Measurements from ENCODE around the gene LAMB1.
A peak's percentile ranks its signal among the peaks of the same experiment; 100 is the strongest.
"Not testable (repeated sequence)": the region's sequence is repeated elsewhere in the genome, so short reads cannot be mapped to it uniquely, and the experiment has no call there.

LAMB1 gene

DNA sequence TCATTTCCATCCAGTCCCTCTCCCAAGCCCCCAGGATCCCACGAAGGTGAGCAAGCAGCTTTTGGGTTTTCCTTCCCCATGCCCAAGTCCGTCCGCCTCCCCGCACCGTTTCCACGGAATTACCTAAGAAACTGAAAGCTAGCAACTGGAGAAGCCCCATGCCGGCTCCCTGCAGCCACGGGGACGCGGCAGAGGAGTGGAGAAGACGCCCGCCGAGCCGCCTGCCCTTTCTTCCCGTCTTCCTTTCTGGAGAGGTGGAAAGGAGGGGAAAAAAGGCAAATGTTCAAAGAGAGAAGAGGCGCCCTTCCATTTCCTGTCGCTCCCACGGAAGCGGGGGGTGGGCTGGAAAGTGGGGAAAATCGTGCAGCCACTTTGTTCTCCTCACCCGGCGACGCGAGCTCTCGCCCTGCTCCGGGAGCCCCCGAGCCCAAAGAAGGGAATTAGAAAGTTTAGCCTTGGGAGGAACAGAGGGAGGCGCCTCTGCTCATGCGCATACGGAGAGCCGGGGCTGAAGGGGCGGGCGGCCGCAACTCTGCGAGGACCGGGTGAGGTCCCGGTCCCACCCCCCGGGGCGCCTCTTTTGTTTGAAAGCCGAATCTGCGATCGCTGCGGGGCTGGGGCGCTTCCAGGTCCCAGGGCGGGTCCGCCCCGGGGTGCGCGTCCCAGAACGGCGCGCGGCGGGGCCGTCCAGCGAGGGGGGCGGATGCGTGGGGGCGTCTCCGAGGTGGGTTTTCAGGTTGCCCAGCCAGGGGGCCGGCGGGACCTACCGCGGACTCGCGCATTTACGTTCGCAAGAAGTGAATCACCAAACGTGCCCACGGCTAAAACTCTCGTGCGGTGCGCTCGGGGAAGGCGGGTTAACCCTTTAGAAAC lies at the start of gene LAMB1:
Gene LAMB1, minus strand, starts transcription at position 436 of the 873 bp plus-strand sequence. Its CDS starts 276 bp downstream, at position 160.
- Mint-ChIP-seq H3K4me1 (ENCODE audit: low read depth) (peaks cover 22% of the 10 kb centered on the region), H3K27me3 (peaks cover 35% of the 10 kb centered on the region), H3K4me3 (peak within 1 kb of the TSS; percentile 79), H3K27ac (no peak within 1 kb of the TSS), H3K9me3 (ENCODE audit: low read depth) (no peaks in the 10 kb centered on the region), H3K36me3 (no peaks in the 10 kb centered on the region)

DNA sequence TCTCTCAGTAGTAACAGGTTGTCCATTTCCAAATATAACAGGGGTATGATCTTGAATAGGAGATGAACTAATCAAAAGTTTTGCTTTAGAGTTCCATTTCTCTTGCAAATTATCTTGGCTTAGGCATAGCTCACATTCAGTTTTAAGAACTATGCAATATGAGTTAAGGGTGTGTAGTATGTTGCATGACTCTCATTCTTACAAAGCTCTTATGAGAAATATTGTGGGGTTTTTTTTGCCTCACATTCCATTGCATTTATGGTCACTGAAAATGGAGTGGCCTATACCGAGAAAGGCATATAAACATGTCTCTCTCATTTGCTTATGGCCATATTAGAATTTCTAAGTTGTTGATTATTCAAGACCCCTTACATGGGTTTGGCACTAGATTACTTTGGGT lies 48.5 kb upstream of the LAMB1 start:
- no peak overlapping the region for H3K4me3 Mint-ChIP-seq
- no peaks in the 10 kb centered on the region for H3K36me3 Mint-ChIP-seq
- no peak overlapping the region for H3K27ac Mint-ChIP-seq
- peaks cover 8% of the 10 kb centered on the region for H3K4me1 Mint-ChIP-seq (ENCODE audit: low read depth)
- H3K9me3 Mint-ChIP-seq (ENCODE audit: low read depth): no peaks in the 10 kb centered on the region
- H3K27me3 Mint-ChIP-seq: no peaks in the 10 kb centered on the region

DNA sequence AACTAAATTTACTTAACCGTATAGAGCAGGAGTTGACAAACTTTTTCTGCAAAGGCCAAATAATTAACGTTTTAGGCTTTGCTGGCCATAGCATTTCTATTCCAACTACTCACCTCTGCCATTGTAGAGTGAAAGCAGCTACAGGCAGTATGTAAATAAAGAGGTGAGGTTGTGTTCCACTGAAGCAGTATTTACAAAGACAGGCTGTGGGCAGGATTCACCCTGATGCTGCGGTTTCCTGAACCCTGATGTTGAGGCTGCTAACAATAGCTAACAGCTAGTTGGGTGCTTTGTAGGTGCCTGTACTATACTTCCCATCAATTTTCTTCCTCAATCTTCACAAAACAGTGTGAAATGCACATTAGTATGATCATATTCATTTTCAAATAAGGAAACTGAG lies 47.0 kb upstream of the LAMB1 start:
- Mint-ChIP-seq H3K4me1 (ENCODE audit: low read depth) (peaks cover 8% of the 10 kb centered on the region), H3K36me3 (no peaks in the 10 kb centered on the region), H3K27me3 (no peaks in the 10 kb centered on the region), H3K27ac (no peak overlapping the region), H3K9me3 (ENCODE audit: low read depth) (no peaks in the 10 kb centered on the region), H3K4me3 (no peak overlapping the region)

DNA sequence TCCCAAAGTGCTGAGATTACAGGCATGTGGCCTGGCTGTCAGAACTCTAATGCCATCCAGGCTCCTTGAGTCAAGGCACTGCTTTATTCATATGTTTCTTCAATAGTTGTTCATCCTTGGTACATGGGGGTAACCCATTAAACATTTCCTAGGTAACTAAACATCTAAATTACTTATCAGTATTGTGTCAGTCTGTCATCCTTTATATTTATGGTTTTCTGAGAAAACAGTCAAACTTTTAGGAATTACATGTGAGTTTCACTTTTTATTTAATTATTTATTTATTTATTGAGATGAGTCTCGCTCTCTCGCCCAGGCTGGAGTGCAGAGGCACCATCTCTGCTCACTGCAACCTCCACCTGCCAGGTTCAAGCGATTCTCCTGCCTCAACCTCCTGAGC lies 45.5 kb upstream of the LAMB1 start:
- no peaks in the 10 kb centered on the region for H3K9me3 Mint-ChIP-seq (ENCODE audit: low read depth)
- H3K27ac Mint-ChIP-seq: no peak overlapping the region
- H3K4me1 Mint-ChIP-seq (ENCODE audit: low read depth): peaks cover 8% of the 10 kb centered on the region
- no peaks in the 10 kb centered on the region for H3K36me3 Mint-ChIP-seq
- no peaks in the 10 kb centered on the region for H3K27me3 Mint-ChIP-seq
- no peak overlapping the region for H3K4me3 Mint-ChIP-seq

DNA sequence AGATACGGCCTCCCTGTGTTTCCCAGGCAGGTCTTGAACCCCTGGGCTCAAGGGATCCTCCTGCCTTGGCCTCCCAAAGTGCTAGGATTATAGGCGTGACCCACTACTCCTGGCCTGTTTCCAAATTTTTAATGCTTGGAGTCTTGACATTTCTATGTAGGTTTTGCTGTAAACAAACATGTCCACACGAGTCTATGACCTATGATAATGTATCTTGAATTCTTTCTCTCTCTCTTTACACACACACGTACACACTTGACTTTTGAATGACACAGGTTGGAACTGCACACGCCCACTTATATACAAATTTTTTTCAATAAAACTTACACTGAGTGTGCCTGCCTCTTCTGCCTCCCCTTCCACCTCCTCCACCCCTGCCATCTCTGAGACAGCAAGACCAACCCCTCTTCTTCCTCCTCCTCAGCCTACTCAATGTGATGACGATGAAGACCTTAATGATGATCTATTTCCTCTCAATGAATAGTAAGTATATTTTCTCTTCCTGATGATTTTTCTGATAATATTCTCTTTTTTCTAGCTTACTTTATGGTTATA lies 44.1 kb upstream of the LAMB1 start:
- Mint-ChIP-seq H3K9me3 (ENCODE audit: low read depth) (no peaks in the 10 kb centered on the region), H3K27ac (no peak overlapping the region), H3K36me3 (no peaks in the 10 kb centered on the region), H3K4me1 (ENCODE audit: low read depth) (peaks cover 8% of the 10 kb centered on the region), H3K4me3 (no peak overlapping the region), H3K27me3 (no peaks in the 10 kb centered on the region)

DNA sequence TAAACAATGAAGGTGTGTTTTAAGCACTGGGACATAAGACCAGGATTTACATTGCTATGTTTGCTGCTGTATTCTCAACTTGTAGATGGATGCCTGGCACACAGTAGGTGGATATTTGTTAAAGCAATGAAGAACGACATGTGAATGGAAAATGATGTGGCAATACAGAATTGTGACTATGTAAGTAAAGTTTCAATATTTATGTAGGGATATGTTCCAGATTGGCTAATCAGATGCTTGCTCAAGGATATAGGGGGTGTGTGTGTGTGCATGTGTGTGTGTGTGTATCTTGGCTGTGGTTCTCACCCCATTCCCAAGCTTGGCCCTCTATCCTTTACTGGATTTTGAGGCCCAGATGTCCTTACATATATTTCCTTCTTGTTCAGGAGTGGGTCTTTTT lies 42.7 kb upstream of the LAMB1 start:
- H3K9me3 Mint-ChIP-seq (ENCODE audit: low read depth): no peaks in the 10 kb centered on the region
- no peak overlapping the region for H3K4me3 Mint-ChIP-seq
- H3K27ac Mint-ChIP-seq: no peak overlapping the region
- peaks cover 8% of the 10 kb centered on the region for H3K4me1 Mint-ChIP-seq (ENCODE audit: low read depth)
- no peaks in the 10 kb centered on the region for H3K36me3 Mint-ChIP-seq
- H3K27me3 Mint-ChIP-seq: no peaks in the 10 kb centered on the region

DNA sequence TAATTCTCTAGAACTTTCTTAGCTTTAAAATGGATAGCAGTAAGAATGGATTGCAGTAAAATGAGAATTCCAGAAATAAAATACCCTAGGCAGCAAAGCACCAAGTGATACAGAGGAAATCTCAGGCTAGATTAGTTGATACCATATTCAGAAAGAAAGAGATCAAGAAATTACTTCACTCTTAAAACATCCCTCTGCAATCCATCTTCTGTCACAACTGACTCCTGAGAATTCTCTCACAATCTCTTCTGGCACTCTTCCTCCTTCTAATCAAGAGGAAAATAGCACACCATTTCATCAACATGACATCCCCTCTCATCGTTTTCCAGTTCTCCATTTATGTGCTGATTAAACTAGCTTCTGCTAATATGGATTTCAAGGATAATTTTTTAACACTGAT lies 42.2 kb upstream of the LAMB1 start:
- Mint-ChIP-seq H3K27me3 (no peaks in the 10 kb centered on the region), H3K4me1 (ENCODE audit: low read depth) (peaks cover 5% of the 10 kb centered on the region), H3K4me3 (no peak overlapping the region), H3K9me3 (ENCODE audit: low read depth) (no peaks in the 10 kb centered on the region), H3K27ac (no peak overlapping the region), H3K36me3 (no peaks in the 10 kb centered on the region)

DNA sequence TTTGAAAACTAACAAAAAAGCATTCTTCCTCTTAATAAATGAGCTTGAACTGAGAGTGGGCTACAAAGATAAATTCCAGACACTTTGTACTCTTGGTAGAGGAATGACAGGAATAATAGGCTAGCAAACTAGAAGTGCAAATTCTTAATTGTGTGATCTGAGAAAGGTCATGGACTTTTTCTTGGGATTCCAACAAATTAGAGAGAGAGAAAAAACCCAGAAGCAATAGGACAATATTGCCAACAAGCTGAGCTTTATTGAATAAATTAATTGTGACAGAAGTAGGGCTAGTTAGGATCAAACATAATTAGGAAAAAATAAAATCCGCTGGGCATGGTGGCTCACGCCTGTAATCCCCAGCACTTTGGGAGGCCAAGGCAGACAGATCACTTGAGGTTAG lies 41.4 kb upstream of the LAMB1 start:
- no peak overlapping the region for H3K4me3 Mint-ChIP-seq
- H3K27me3 Mint-ChIP-seq: peaks cover 5% of the 10 kb centered on the region
- peaks cover 4% of the 10 kb centered on the region for H3K4me1 Mint-ChIP-seq (ENCODE audit: low read depth)
- H3K36me3 Mint-ChIP-seq: no peaks in the 10 kb centered on the region
- H3K27ac Mint-ChIP-seq: no peak overlapping the region
- no peaks in the 10 kb centered on the region for H3K9me3 Mint-ChIP-seq (ENCODE audit: low read depth)

DNA sequence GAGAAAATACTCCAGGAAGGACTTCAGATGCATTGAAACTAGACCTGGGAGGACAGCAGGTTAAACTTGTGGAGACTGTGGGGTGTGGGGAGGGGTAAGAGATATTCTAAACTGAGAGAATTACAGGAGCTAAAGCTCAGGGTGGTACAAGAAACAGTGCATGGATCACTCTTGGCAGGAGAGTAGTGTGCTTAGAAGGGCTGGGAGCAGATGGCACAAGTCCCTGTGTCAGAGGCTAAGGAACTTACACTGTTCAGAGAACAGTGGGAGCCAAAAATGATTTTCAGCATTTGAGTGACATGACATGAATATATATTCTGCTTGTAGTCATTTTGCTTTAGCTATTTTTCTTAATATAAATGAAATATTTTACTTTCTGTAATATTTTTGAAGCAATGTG lies 36.0 kb upstream of the LAMB1 start:
- Mint-ChIP-seq H3K27me3 (peaks cover 7% of the 10 kb centered on the region), H3K36me3 (peaks cover 2% of the 10 kb centered on the region), H3K9me3 (ENCODE audit: low read depth) (no peaks in the 10 kb centered on the region), H3K4me1 (ENCODE audit: low read depth) (no peaks in the 10 kb centered on the region), H3K27ac (no peak overlapping the region), H3K4me3 (no peak overlapping the region)

DNA sequence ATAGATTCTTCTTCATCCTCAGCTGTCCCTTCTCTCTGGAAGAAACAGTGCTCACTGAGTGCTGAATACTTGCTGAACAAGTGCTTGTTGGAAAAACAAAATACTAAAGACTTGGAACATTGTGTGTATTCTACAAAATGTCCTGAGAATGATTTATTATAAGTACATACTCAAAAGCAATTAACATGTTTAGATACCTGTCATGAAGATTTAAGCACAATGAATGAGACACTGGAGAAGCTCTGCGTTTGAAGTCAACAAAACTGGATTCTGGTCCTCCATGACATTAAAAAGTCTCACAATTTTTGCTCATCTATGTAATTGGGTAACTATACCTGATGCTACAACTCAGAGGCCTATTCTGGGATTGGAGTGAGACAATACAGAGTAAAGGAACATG lies 34.8 kb upstream of the LAMB1 start:
- Mint-ChIP-seq H3K27ac (no peak overlapping the region), H3K27me3 (peaks cover 7% of the 10 kb centered on the region), H3K4me3 (no peak overlapping the region), H3K4me1 (ENCODE audit: low read depth) (no peaks in the 10 kb centered on the region), H3K9me3 (ENCODE audit: low read depth) (no peaks in the 10 kb centered on the region), H3K36me3 (peaks cover 2% of the 10 kb centered on the region)

DNA sequence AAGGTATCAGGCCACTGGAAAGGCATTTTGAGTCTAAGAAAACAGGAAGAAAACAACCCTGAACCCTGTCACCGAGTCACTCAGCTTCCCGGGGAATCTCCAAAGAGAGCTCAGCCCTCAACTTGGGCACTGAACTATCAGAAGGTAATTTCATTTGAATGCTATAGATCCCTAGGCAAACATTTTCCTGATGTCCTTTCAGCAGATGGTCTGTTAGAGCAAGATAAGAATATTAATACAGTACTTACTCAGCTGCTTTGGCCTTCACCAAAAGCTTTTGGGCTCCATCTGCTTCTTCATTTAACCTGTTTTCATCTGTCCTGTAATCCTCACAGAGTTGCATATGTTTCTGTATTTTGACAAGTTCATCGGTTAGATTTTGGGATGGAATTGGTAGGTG lies 34.2 kb upstream of the LAMB1 start:
- no peak overlapping the region for H3K27ac Mint-ChIP-seq
- no peak overlapping the region for H3K4me3 Mint-ChIP-seq
- no peaks in the 10 kb centered on the region for H3K4me1 Mint-ChIP-seq (ENCODE audit: low read depth)
- H3K36me3 Mint-ChIP-seq: peaks cover 2% of the 10 kb centered on the region
- peaks cover 7% of the 10 kb centered on the region for H3K27me3 Mint-ChIP-seq
- H3K9me3 Mint-ChIP-seq (ENCODE audit: low read depth): no peaks in the 10 kb centered on the region

DNA sequence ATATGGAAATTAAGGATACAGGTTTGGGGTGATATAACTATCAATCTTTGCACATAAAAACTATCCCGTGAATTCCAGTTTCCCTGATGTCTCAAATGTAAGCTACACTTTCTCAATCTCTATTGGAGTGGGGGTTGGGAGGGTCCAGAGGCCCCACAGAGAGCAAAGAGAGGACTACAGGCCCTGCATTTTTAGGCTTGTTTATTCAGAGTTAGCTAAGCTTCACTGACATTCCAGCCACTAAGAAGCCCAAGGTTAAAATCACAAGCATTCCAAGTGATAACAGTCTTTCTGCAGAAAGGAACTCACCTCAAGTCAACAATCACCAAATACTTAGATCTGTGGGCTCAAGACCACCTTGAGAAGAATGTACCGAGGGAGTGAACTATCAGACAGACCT lies 31.6 kb upstream of the LAMB1 start:
- H3K4me1 Mint-ChIP-seq (ENCODE audit: low read depth): no peaks in the 10 kb centered on the region
- no peak overlapping the region for H3K4me3 Mint-ChIP-seq
- no peaks in the 10 kb centered on the region for H3K9me3 Mint-ChIP-seq (ENCODE audit: low read depth)
- H3K27ac Mint-ChIP-seq: no peak overlapping the region
- peaks cover 5% of the 10 kb centered on the region for H3K36me3 Mint-ChIP-seq
- peaks cover 4% of the 10 kb centered on the region for H3K27me3 Mint-ChIP-seq

DNA sequence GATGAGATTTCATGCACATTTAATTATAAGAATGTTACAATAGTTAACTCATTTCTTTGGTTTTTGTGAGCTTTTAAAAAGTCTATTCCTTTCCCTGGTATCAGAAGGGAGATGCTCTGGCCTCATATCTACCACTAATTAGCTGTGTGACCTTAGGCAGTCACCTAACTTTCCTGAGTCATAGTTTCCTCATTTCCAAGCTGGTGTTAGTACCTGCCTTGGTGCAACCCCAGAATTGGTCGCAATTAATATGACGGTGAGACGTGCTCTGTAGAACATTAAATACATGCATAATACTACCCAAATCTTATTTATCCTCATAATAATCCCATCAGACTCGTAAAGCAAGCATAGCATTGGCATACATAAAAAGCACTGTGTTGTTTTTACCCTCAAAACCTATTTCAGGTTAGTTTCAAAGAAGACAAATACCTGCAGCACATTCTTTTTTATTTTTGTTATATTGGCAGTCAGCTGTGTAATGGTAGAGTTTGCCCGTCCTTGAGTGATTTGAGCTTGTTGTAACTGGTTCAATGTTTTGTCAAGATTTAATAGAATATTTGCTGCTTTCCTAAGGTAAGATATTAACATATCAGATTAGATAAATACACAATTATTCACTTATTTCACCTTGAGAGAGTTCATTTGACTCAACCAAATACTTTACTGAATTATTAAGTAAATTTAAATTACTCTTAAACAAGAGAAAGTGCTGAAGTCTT lies 31.0 kb upstream of the LAMB1 start:
- Mint-ChIP-seq H3K27me3 (peaks cover 7% of the 10 kb centered on the region), H3K36me3 (peaks cover 5% of the 10 kb centered on the region), H3K9me3 (ENCODE audit: low read depth) (no peaks in the 10 kb centered on the region), H3K27ac (no peak overlapping the region), H3K4me3 (no peak overlapping the region), H3K4me1 (ENCODE audit: low read depth) (no peaks in the 10 kb centered on the region)

DNA sequence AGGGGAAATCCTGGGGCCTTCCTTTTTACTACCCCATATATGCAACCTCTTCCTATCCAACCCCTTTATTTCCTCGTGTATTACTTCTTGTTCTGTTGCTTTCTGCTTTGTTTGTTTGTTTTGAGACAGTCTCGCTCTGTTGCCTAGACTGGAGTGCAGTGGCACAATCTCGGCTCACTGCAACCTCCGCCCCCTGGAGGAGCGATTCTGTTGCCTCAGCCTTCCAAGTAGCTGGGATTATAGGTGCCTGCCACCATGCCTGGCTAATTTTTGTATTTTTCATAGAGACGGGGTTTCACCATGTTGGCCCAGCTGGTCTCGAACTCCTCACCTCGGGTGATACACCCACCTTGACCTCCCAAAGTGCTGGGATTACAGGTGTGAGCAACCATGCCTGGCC lies 30.3 kb upstream of the LAMB1 start:
- not testable (repeated sequence) for H3K9me3 Mint-ChIP-seq (ENCODE audit: low read depth); H3K27ac Mint-ChIP-seq; H3K4me1 Mint-ChIP-seq (ENCODE audit: low read depth); H3K36me3 Mint-ChIP-seq; H3K4me3 Mint-ChIP-seq; H3K27me3 Mint-ChIP-seq

DNA sequence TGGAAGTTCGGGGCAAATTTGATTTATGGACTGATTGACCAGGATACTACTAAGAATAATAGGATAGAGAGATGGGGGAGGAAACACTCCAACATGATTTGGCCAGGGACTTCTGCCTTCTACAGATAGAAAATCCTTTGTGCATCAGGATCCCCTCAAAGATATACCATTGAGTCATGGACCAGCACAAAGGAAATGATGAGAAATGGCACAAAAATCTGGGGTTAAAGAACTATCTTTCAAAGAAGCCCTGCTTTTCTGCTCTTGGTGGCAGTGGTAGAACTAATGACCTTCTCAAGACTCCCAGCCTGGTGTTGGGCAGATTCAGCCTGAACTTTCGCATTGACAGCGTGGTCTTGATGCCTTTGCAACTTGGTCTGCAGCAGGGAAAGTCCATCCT lies 27.6 kb upstream of the LAMB1 start:
- Mint-ChIP-seq H3K4me1 (ENCODE audit: low read depth) (no peaks in the 10 kb centered on the region), H3K27ac (no peak overlapping the region), H3K36me3 (peaks cover 2% of the 10 kb centered on the region), H3K9me3 (ENCODE audit: low read depth) (no peaks in the 10 kb centered on the region), H3K27me3 (peaks cover 8% of the 10 kb centered on the region), H3K4me3 (no peak overlapping the region)

Measured in activated naive CD8-positive, alpha-beta T cell (primary cell).